Stomach (tissue), 4 donors: ENCODE results near the gene SCN5A.

ENCODE experiments used
- POLR2A ChIP-seq, 4 donors: fragments of 450-650 bp; IDR thresholded peaks; one replicate each; pipeline ENCODE4 v1.6.1; 2016; ENCODE audit warnings: antibody characterized with exemption in 4 of 4, control low read depth in 2 of 4, mild to moderate bottlenecking in 1 of 4, moderate library complexity in 1 of 4
- POLR2AphosphoS5 ChIP-seq, 3 donors: sonication (generic); formaldehyde crosslinking; IDR thresholded peaks; one replicate each; pipeline ENCODE4 v1.6.1; 2016; ENCODE audit warnings: antibody characterized with exemption in 3 of 3
- TF ChIP-seq, protein P1 (sequence below), 7 experiments: fragments of 450-650 bp in 4 of 7; fragments of 200-600 bp in 3 of 7; sonication (generic) in 3 of 7; IDR thresholded peaks; one replicate each; pipeline ENCODE4 v1.5.1; 2016 to 2019; ENCODE audit warnings: antibody characterized with exemption in 7 of 7, control low read depth in 2 of 7, mild to moderate bottlenecking in 1 of 7

DNA sequence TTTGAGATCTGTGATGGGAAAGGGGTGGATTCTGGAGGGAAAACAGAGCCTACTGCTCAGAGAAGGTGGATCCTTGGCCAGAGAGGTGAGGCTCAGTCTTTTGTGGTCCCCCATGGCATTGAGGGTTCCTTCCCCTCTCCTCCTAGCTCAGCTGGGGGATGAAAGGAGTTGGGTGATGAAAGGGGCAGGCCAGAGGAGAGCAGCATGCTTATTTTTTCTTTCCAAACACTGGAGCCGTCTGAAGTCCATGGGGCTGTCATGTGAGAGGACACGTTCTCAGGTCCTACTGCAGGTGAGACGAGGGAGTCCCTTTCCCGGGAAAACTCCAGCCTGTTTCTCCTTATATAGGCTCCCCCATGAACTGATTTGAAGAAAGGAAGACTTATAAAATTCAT, 71.4 kb downstream of the SCN5A start:
- TF ChIP-seq, protein P1, sequence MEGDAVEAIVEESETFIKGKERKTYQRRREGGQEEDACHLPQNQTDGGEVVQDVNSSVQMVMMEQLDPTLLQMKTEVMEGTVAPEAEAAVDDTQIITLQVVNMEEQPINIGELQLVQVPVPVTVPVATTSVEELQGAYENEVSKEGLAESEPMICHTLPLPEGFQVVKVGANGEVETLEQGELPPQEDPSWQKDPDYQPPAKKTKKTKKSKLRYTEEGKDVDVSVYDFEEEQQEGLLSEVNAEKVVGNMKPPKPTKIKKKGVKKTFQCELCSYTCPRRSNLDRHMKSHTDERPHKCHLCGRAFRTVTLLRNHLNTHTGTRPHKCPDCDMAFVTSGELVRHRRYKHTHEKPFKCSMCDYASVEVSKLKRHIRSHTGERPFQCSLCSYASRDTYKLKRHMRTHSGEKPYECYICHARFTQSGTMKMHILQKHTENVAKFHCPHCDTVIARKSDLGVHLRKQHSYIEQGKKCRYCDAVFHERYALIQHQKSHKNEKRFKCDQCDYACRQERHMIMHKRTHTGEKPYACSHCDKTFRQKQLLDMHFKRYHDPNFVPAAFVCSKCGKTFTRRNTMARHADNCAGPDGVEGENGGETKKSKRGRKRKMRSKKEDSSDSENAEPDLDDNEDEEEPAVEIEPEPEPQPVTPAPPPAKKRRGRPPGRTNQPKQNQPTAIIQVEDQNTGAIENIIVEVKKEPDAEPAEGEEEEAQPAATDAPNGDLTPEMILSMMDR (IDR thresholded peaks at IDR 0.05): no peak
- TF ChIP-seq POLR2A (IDR thresholded peaks at IDR 0.05) (no peak), POLR2AphosphoS5 (IDR thresholded peaks at IDR 0.05) (no peak)
